Endothelial cell of umbilical vein (primary cell): ENCODE data around the gene WDR37. TPM values are rescaled to one million over a fixed set of nuclear protein-coding genes. Genes with fewer than 3 reads are reported as not detected.

Source experiments
- BruUV-seq: library from RNA; stranded (reverse); fragments of 400-500 nt; replicated peaks from 2 replicates; lab custom pipeline; 2021; lab: Mats Ljungman, UMichigan
- CTCF ChIA-PET: fragments of 300-600, 350-600 bp; sonication (Branson Sonifier 250); formaldehyde crosslinking; loops from one replicate; lab custom pipeline; 2021; ENCODE audit warnings: antibody characterized with exemption, inconsistent platforms; lab: Charles Lee
- POLR2A ChIA-PET: fragments of 300-600, 350-600 bp; sonication (Branson Sonifier 250); formaldehyde crosslinking; loops from one replicate; lab custom pipeline; 2021; ENCODE audit warnings: antibody characterized with exemption, inconsistent platforms; lab: Charles Lee
- DNase-seq: peaks from one replicate; pipeline ENCODE4 v3.0.0-alpha.2; 2011; ENCODE audit warnings: low read depth, low spot score
- FAIRE-seq: peaks from 2 replicates; lab custom pipeline; 2011; peaks lifted over from hg19 to GRCh38; lab: Jason Lieb, UNC
- H2AFZ ChIP-seq: 2 replicates; pipeline ENCODE4 v1.6.0; 2012; ENCODE audit warnings: low read depth, low read length, control low read depth, inconsistent platforms
- H3K27ac ChIP-seq: 2 replicates; pipeline ENCODE4 v1.5.1; 2011; ENCODE audit warnings: low read depth, mild to moderate bottlenecking, control low read depth, low read length, moderate library complexity; ENCODE audit not compliant: insufficient read depth
- H3K27me3 ChIP-seq, 2 experiments: 2 replicates each; pipeline versions ENCODE4 v1.6.0 to v1.6.1; 2011; ENCODE audit warnings: low read length in 2 of 2, mixed read lengths in 1 of 2; ENCODE audit not compliant: control insufficient read depth in 2 of 2, insufficient read depth in 2 of 2
- H3K36me3 ChIP-seq, 2 experiments: 2 replicates in 1 of 2; 3 replicates in 1 of 2; pipeline ENCODE4 v1.5.1; 2011; ENCODE audit warnings: low read length in 2 of 2, mild to moderate bottlenecking in 1 of 2, moderate library complexity in 1 of 2; ENCODE audit not compliant: control insufficient read depth in 2 of 2, insufficient read depth in 2 of 2; ENCODE audit errors: extremely low read depth in 1 of 2
- H3K4me1 ChIP-seq: 3 replicates; pipeline ENCODE4 v1.5.1; 2011; ENCODE audit warnings: mild to moderate bottlenecking, low read length; ENCODE audit not compliant: control insufficient read depth, insufficient read depth; ENCODE audit errors: extremely low read depth
- H3K4me2 ChIP-seq: 2 replicates; pipeline ENCODE4 v1.6.1; 2011; ENCODE audit warnings: low read length, control low read depth, mixed read lengths; ENCODE audit not compliant: insufficient read depth
- H3K4me3 ChIP-seq, 3 experiments: fragments of 200-600 bp in 1 of 3; sonication (generic), shearing (Covaris generic) in 1 of 3; replicated peaks in 1 of 3; 2 replicates each; pipeline ENCODE4 v1.5.1; 2011 to 2016; ENCODE audit warnings: control low read depth in 3 of 3, low read length in 3 of 3, mild to moderate bottlenecking in 2 of 3, inconsistent platforms in 1 of 3, low read depth in 1 of 3, moderate library complexity in 1 of 3; ENCODE audit not compliant: insufficient read depth in 1 of 3
- H3K79me2 ChIP-seq: 2 replicates; pipeline ENCODE4 v1.6.0; 2012; ENCODE audit warnings: low read length, inconsistent platforms; ENCODE audit not compliant: control insufficient read depth, insufficient read depth
- H3K9ac ChIP-seq: replicated peaks from 2 replicates; pipeline ENCODE3; 2011; ENCODE audit warnings: low read length, control low read depth; ENCODE audit not compliant: insufficient read depth; ENCODE audit errors: extremely low read depth
- H3K9me1 ChIP-seq: replicated peaks from 3 replicates; pipeline ENCODE4 v1.6.0; 2011; ENCODE audit warnings: mild to moderate bottlenecking, low read length; ENCODE audit not compliant: control insufficient read depth, insufficient read depth; ENCODE audit errors: extremely low read depth
- H3K9me3 ChIP-seq: replicated peaks from 2 replicates; pipeline ENCODE4 v1.5.1; 2012; ENCODE audit warnings: low read length, inconsistent platforms; ENCODE audit not compliant: control insufficient read depth, insufficient read depth
- H4K20me1 ChIP-seq: replicated peaks from 2 replicates; pipeline ENCODE3; 2011; ENCODE audit warnings: mild to moderate bottlenecking, low read length; ENCODE audit not compliant: control insufficient read depth, insufficient read depth; ENCODE audit errors: extremely low read depth
- CTCF ChIP-seq, 2 donors: IDR thresholded peaks; 1 replicate in 1 of 2; 2 replicates in 1 of 2; pipeline ENCODE4 v1.5.1; 2011; ENCODE audit warnings: low read length in 2 of 2, mild to moderate bottlenecking in 2 of 2, moderate library complexity in 2 of 2, control low read depth in 1 of 2, inconsistent platforms in 1 of 2, low read depth in 1 of 2; ENCODE audit not compliant: insufficient read depth in 1 of 2; ENCODE audit errors: extremely low read depth in 1 of 2
- EZH2 ChIP-seq: IDR thresholded peaks from 2 replicates; pipeline ENCODE4 v1.6.1; 2012; ENCODE audit warnings: borderline replicate concordance, low read depth, mild to moderate bottlenecking, moderate library complexity, low read length, inconsistent platforms; ENCODE audit not compliant: severe bottlenecking
- FOS ChIP-seq: IDR thresholded peaks from 2 replicates; pipeline ENCODE4 v1.6.1; 2011; ENCODE audit warnings: mild to moderate bottlenecking, low read length, moderate library complexity, borderline replicate concordance; ENCODE audit not compliant: insufficient read depth
- GATA2 ChIP-seq: IDR thresholded peaks from 2 replicates; pipeline ENCODE4 v1.7.0; 2011; ENCODE audit warnings: low read depth, mild to moderate bottlenecking, moderate library complexity, mixed read lengths, low read length; ENCODE audit not compliant: insufficient read length, insufficient read depth
- JUN ChIP-seq: IDR thresholded peaks from 2 replicates; pipeline ENCODE4 v1.6.1; 2011; ENCODE audit warnings: borderline replicate concordance, low read depth; ENCODE audit not compliant: insufficient read length, insufficient read depth
- MAX ChIP-seq: IDR thresholded peaks from 2 replicates; pipeline ENCODE4 v1.6.1; 2011; ENCODE audit not compliant: insufficient read depth, insufficient read length
- MYC ChIP-seq: IDR thresholded peaks from one replicate; pipeline ENCODE4 v1.6.1; 2011; ENCODE audit warnings: mild to moderate bottlenecking, low read depth, low read length
- POLR2A ChIP-seq: IDR thresholded peaks from 2 replicates; pipeline ENCODE4 v1.6.1; 2012; ENCODE audit warnings: low read depth, mild to moderate bottlenecking, control low read depth, low read length
- POLR2AphosphoS5 ChIP-seq: IDR thresholded peaks from 2 replicates; pipeline ENCODE4 v1.6.1; 2012; ENCODE audit warnings: low read depth, mild to moderate bottlenecking, control low read depth, low read length, moderate library complexity; ENCODE audit not compliant: insufficient read depth
- dilution Hi-C: fragments of 300-500 bp; cut with MboI; formaldehyde crosslinking; loops from one replicate; pipeline ENCODE4 v1.15.0; 2019; ENCODE audit warnings: low sequenced_read_pairs; ENCODE audit not compliant: extremely low pct_ligation_motif_present
- intact Hi-C: fragments of 100-400 bp; cut with micrococcal nuclease; formaldehyde crosslinking; loops from one replicate; pipeline ENCODE4 v1.10.0; 2022
- polyA plus RNA-seq, 4 experiments: library from polyadenylated mRNA; depleted of rRNA in 3 of 4; stranded (reverse) in 3 of 4; unstranded in 1 of 4; fragments of >200 nt; gene quantifications; 2 replicates each; pipeline versions ENCODE4 v1.2.1 to v1.2.3, GENCODE V29; 2011 to 2012; ENCODE audit warnings: missing spikeins in 1 of 4
- total RNA-seq: library from RNA; stranded (reverse); gene quantifications from 2 replicates; pipeline ENCODE4 v1.2.3, GENCODE V29; 2021

Gene WDR37
- total and polyA plus RNA-seq, 2 donors (not counting 3 experiments of a cell fraction or from before 2014, with no cell fraction given), result 21.7 to 25.5 TPM

GRCh38 chr10:1169186-1169885 lies 113.2 kb downstream of the WDR37 start:
- FAIRE-seq, result no peak
- no peaks in the 10 kb centered on the region for H3K4me1 ChIP-seq
- H3K9ac ChIP-seq, result no peak overlapping the region
- intact Hi-C loops (no loop called here), dilution Hi-C loops (no loop called here)
- TF ChIP-seq JUN (no peak), MAX (no peak), POLR2A (no peak), FOS (no peak), MYC (no peak), POLR2AphosphoS5 (no peak), EZH2 (no peak), GATA2 (no peak), CTCF (IDR thresholded peaks at IDR 0.05; ENCODE audit: extremely low read depth in 1 of 2, insufficient read depth in 1 of 2, low read depth in 1 of 2, low read length in 2 of 2) (no peak)
- H3K9me1 ChIP-seq, result no peaks in the 10 kb centered on the region
- CTCF ChIA-PET, result no interaction called here
- no TSS peak for BruUV-seq
- no peaks in the 10 kb centered on the region for H3K9me3 ChIP-seq
- H3K36me3 ChIP-seq, result no peaks in the 10 kb centered on the region
- no peak overlapping the region for H3K4me2 ChIP-seq
- no peak overlapping the region for H3K4me3 ChIP-seq
- H2AFZ ChIP-seq, result no peak overlapping the region
- no peaks in the 10 kb centered on the region for H4K20me1 ChIP-seq
- no peaks in the 10 kb centered on the region for H3K27me3 ChIP-seq
- no peak for DNase-seq
- H3K79me2 ChIP-seq, result no peaks in the 10 kb centered on the region
- POLR2A ChIA-PET, result no interaction called here
- no peak overlapping the region for H3K27ac ChIP-seq
